HG03565 (cell line): ENCODE results near the gene H1-8.

Source experiments
- ATAC-seq: cut with Tn5 transposase; IDR thresholded peaks from one replicate; pipeline ENCODE4 v1.9.1; 2021; ENCODE audit warnings: mild to moderate bottlenecking, moderate library complexity; ENCODE audit not compliant: unreplicated experiment

Gene H1-8

DNA sequence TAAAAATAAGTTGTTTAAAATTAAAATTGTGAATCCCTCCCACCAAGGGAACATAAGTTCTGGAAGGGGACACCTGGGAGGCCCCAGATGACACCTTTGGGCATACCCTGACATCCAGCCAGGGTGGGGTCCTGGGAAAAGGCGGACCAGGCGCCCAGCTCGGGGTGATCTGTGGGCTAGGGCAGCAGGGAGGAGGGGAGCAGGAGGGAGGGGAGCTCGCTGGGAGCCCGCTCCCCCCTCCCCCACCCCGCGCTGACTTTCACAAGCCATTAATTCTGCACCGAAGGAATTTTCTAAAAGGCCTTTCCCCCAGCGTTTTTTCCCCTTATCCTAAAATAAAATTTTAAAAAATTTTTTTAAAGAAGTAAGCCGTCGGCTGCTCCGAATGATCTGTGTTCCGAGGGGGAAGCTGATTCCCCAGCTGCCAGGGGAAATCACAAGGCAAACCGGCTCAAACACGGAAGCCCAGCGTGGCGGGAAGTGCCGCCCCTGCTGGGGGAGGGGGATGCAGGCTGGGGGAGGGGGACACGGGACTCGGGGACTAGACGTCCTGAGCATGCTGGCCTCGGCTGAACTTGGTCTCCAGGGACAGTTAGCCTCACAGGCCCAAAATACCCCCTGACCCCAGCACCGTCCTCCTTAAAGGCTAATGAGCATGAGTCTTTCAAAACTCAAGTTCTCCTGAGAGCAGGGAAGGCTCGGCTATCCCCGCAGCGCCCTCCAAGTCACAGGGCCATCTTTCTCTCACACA, 49.6 kb downstream of the H1-8 start:
- ATAC-seq: no peak

DNA sequence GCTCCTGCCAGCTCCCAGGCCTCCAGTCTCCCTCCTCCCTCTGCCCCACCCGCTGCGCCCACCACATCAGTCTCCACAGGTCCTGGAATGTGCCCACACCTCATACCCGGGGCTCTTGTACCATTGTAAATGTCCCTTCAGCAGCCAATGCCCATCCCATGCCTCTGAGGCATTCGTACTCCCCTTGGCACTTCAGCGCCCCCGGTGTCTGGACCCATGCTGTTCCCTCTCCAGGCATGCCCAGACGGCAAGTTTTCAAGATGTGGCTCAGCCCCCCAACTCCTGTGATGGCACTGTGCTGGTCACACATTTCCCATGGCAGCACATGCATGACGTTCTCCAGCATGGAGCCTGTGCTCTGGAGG, 50.2 kb downstream of the H1-8 start:
- no peak for ATAC-seq

DNA sequence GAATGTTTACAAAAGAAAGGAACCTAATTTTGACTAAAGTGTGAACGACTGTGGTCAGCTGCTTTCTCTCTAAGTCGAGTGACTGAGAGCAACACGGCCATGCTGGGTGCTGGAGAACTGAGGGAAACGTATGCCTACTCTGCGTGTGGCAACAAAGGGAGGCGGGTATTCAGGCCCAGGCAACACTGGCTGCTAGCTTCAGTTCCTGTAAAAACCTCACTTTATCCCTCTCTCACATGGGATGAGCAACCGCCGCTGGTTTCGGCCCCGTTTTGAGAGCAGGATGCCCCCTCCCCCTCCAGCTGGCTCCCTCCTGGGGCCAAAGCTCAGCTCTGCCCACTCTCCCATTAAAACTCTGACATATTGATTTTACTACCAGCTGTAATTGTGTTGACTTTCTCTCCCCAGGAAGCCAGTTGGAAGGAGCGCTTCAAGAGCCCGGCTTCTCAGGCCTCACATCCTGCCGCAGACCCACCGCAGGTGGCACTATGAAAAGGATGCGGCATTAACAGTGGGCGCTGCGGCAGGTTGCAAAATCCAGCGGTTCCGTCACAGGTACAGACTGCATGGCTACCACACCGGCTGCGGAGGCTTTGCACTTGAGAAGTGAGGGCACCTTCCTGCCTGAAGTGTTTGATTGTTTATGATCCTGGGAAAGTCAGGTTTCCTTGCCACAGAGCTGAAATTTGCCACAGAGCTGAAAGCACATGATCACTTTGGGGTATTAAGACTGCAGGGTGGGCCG, 50.8 kb downstream of the H1-8 start:
- ATAC-seq: no peak

DNA sequence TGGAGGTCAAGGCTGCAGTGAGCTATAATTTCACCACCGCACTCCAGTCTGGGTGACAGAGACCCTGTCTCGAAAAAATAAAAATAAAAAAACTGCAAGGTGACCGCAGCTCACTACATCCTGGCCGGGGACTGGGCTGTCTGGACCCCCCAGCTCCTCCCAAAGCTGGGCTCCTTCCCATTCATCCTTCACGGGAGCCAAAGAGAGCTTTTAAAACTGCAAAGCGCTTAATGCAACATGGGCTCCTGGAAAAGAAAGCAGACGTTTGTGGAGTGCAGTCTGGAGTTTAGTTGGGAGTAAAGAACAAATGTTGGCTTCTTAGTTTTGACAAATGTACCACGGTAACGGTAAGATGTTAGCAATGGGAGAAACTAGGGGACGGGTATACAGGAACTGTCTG, 51.4 kb downstream of the H1-8 start:
- ATAC-seq: no peak

DNA sequence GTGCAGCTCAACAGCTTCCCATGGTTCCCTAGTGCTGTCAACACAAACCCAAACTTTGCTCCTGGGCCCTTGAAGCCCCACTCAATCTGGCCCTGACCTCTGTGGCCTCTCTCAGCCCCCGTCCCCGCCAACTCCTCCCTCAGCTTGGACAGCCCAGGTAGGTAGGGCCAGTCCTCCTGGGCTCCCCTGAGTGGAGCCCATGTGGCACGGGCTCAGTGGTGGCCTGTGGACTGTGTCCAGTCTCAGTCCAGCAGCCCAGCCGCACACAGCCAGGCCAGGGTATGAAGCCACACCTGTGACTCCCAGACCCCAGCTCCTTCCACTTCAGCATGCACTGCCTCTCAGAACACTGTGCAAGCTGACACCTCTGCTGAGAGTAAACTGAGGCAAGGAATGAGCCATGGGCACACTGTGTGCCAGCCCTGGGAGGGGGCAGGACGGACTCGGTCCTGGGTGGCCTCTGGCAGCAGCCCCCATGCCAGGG, 52.0 kb downstream of the H1-8 start:
- no peak for ATAC-seq

DNA sequence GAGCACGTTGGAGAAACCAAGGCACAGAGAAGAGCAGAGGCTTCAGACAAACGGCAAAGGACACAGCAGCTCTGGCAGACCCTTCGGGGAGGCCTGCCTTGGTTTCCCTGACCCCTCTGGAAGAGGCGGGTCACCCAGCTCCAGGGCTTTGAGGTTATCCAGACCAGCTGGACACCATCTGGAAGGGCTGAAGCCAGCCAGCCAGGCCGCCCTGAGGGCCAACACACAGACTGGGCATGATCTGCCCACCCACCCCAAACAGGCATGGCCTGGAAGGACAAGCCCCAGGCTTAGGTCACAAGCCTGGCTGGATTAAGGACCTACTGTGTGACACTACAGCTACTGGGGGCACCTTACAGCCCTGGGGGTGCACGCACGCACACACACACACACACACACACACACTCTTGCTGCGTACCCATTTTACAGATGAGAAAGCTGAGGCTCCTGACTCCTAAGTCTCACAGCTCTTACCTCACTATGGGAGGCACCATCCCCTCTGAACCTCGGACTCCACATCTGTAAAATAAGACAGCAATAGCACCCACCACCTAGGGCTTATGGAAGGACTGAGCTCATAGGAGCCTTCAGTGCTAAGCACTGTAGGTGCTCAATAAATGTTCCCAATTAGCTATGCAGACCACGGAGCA, 52.7 kb downstream of the H1-8 start:
- no peak for ATAC-seq

DNA sequence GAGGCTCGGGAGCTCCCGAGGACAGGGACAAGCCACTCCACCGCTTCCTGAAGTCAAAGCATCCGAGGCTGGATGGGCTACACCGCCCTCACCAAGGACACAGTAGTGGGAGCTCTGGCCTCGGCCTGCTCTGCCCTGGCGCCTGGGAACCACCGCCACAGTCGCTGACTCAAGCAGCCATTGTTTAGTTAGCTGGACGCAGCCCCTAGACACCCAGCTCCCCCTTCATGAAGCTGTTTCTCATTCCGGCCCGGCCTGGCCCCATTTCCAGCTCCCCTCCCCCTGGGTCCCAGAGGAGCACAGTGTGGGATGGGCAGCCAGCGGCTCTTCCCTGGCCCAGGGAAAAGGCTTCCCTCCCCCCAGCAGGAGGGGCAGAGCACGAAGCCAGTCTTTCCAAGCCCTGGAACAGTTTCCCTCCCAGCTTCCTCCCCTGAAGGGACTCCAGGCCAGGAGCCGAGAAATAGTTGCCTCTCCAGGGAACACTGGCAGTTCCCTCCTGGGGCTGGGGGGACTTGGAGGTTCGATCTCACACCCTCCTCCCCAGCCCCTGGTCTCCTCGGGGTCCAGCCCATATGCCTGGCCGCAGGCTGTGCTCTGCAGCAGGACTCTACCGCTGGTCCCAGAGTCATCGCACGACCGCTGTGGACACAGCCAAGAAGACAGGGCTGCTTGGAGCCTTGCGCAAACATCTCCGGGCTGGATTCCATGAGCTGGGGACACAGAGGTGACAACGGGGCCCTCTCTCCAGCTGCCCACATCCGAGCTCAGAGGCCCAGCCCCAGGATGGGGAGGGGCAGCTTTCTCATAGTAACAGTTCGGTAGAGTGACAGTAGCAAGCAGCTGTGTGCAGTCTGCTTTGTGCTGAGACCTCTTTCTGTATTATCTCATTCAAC, 53.5 kb downstream of the H1-8 start:
- ATAC-seq: no peak

DNA sequence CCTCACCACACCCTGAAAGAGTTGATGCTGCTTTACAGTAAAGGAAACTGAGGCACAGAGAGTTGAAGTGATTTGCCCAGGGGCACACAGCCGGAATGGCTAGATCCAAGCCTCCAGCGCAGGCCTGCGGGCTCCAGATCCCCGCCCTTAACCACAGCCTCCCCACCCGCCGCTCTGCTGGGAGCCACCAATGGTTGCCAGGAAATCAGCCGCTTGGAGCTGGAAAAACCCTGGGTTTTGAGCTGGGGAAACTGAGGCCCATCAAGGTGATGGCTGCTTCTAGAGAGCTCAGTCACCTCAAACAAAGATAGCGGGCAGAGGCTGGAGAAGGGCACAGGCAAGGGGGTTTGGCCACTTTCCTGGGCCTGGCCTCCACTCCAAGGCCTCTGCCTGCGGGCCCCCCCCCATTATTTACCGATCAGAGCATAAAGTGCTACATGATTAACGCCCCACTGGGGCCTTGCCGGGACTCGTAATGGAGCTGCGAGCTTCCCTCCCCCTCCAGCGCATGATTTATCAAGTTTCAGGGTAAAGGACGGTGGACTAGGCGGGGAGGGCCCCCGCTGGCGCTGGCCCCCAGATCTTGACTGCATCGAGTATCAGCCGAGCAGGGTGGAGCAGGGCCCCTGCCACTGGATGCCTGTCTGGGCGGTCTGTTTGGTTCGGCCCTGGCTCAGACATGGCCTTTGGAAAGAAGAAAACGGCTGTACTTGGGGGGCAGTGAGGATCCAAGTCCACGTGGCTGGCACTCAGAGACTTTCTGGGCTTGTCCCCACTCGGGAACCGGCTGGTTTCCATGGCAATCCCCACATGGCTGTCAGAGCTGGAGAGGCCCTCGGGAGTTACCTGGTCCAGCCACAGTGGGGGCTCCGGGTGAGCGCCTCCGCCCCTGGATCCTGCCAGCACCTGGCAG, 54.4 kb downstream of the H1-8 start:
- ATAC-seq: no peak

DNA sequence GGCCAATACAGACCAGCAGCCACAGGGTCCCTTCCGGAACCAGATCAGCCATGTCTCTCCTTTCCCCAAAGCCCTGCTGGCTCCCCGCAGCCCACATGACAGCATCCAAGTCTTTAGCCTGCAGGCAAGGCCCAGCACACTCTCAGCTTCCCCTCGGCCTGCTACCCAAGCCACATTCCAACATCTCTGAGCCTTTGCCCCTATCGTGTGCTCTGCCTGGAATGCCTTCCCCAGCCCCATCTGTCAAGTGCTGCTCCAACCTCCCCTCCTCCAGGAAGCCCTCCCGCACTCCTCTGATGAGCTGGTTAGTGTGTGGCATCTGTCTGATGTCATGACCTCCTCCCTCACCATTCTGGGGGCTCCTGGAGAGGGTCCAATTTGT, 55.0 kb downstream of the H1-8 start:
- no peak for ATAC-seq

DNA sequence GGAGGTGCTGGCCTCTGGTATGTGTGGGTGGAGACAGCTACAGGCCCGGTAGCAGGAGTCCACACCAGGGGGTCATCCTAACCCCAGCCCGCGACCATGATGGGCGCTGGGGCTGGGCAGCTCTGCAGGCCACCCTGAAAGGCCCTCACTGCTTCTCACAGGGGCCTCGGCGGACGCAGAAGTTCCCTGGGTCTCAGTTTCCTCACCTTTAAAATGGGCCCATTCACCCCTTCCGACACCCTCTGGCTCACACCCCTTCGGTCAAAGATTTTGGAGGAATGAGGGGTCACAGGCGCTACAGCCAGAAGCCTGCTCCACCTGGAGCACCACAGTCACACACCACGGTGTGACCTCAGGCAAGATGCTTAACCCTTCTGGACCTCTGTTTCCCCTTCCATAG, 55.5 kb downstream of the H1-8 start:
- no peak for ATAC-seq

DNA sequence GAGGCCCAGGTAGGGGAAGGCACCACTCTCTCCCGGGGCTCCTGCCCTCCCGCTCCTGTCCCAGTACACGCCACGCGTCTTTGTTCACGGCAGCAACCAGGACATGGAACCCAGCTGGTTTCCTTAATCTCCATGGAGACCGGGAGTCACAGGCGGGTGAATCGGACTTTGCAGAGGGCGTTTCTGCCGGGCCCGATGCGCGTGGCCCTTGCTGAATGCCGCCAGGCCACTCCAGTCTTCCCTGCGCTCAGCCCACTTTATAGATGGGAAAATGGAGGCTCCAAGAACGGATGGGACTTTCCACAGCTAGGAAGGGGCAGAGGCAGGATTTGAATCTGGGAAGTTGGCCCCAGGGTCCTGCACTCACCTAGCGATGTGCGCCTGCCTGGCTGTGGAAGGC, 56.1 kb downstream of the H1-8 start:
- ATAC-seq: no peak

DNA sequence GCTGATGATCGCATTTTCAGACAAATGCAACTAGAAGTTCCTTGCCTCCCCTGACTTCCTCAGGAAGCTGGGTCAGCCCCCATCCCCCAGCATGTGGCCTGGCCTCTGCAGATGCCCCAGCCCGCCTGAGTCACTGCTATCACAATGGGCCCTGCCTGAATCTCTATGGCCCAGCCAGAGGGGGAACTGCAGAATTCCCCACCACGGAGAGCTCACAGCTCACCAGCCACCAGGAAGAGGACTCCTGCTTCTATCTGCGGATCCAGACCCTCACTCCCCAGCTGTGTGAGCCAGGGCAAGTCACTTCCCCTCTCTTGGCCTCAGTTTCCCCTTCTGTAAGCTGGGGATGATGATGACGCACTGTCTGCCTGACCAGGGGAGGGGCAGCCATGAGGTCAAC, 56.6 kb downstream of the H1-8 start:
- ATAC-seq: no peak

DNA sequence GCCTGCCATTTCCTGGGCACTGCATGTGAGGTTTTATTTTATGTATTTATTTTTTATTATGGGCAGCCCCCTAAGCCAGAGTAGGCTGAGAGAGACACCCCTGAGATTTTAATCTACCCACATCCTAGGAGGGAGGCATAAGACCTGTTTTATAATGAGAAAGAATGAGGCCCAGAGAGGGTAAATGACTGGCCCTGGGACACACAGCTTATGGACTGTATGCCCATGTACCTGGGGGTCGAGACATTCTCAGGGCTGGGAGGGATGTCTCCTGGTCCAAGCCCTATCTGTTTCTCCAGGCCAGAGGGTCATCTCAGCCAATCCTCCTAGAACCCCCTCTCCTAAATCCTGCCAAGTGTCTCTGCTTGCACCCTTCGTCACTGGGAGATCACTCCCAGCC, 57.4 kb downstream of the H1-8 start:
- no peak for ATAC-seq
